Measurements from ENCODE around the gene UBE2J2.

GRCh38 chr1:1292442-1292779 is 18.8 kb upstream of the UBE2J2 start:
- TF ChIP-seq CTCF (IDR thresholded peaks at IDR 0.05) (no peak), POLR2A (IDR thresholded peaks at IDR 0.05) (no peak)
